ENCODE results near the gene SLC16A14. TPM values are rescaled to one million over a fixed set of nuclear protein-coding genes. Genes with fewer than 3 reads are reported as not detected.
A peak's percentile ranks its signal among the peaks of the same experiment; 100 is the strongest.
"Not testable (repeated sequence)": the region's sequence is repeated elsewhere in the genome, so short reads cannot be mapped to it uniquely, and the experiment has no call there.

Gene SLC16A14, protein sequence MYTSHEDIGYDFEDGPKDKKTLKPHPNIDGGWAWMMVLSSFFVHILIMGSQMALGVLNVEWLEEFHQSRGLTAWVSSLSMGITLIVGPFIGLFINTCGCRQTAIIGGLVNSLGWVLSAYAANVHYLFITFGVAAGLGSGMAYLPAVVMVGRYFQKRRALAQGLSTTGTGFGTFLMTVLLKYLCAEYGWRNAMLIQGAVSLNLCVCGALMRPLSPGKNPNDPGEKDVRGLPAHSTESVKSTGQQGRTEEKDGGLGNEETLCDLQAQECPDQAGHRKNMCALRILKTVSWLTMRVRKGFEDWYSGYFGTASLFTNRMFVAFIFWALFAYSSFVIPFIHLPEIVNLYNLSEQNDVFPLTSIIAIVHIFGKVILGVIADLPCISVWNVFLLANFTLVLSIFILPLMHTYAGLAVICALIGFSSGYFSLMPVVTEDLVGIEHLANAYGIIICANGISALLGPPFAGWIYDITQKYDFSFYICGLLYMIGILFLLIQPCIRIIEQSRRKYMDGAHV
- total RNA-seq: 1 to 10 TPM; 1.0 to 1.2 TPM

GRCh38 chr2:230068651-230069055, at the start of gene SLC16A14:
TSS of gene SLC16A14 (minus strand) at chr2:230068924. CDS start at chr2:230059352, 9,572 bp downstream.
- Mint-ChIP-seq H3K4me1 (peaks cover 19% of the 10 kb centered on the region), H3K9me3 (no peaks in the 10 kb centered on the region), H3K36me3 (no peaks in the 10 kb centered on the region), H3K27ac (peak within 1 kb of the TSS; percentile 58), H3K27me3 (peaks cover 17% of the 10 kb centered on the region), H3K4me3 (peak within 1 kb of the TSS; percentile 75)
- DNase-seq: no peak

DNA sequence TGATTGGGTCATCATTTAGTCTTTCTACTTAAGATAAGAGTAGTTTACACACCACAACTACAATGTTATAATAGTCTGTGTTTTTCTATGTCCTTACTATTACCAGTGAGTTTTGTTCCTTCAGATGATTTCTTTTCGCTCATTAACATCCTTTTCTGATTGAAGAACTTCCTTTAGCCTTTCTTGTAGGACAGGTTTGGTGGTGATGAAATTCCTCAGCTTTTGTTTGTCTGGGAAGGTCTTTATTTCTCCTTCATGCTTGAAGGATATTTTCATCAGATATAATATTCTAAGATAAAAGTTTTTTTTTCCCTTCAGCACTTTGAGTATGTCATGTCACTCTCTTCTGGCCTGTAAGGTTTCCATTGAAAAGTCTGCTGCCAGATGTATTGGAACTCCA, 38.0 kb upstream of the SLC16A14 start:
- peaks cover 36% of the 10 kb centered on the region for H3K9me3 Mint-ChIP-seq
- H3K4me1 Mint-ChIP-seq: no peaks in the 10 kb centered on the region
- no peaks in the 10 kb centered on the region for H3K27me3 Mint-ChIP-seq
- no peak overlapping the region for H3K4me3 Mint-ChIP-seq
- no peak overlapping the region for H3K27ac Mint-ChIP-seq
- peaks cover 14% of the 10 kb centered on the region for H3K36me3 Mint-ChIP-seq
- DNase-seq: no peak

GRCh38 chr2:230101967-230102366, 33.2 kb upstream of the SLC16A14 start:
- DNase-seq, H3K4me3 Mint-ChIP-seq, H3K4me1 Mint-ChIP-seq, H3K27ac Mint-ChIP-seq, H3K27me3 Mint-ChIP-seq: not testable (repeated sequence)
- Mint-ChIP-seq H3K36me3 (peaks cover 14% of the 10 kb centered on the region), H3K9me3 (peaks cover 32% of the 10 kb centered on the region)

- H3K27me3 Mint-ChIP-seq: no peaks in the 10 kb centered on the region
- no peak overlapping the region for H3K4me3 Mint-ChIP-seq
- H3K27ac Mint-ChIP-seq: no peak overlapping the region
- DNase-seq: no peak
- H3K4me1 Mint-ChIP-seq: no peaks in the 10 kb centered on the region
- H3K9me3 Mint-ChIP-seq: peaks cover 20% of the 10 kb centered on the region
- peaks cover 5% of the 10 kb centered on the region for H3K36me3 Mint-ChIP-seq
Observed at GRCh38 chr2:230097841-230098240, 29.1 kb upstream of the SLC16A14 start.

DNA sequence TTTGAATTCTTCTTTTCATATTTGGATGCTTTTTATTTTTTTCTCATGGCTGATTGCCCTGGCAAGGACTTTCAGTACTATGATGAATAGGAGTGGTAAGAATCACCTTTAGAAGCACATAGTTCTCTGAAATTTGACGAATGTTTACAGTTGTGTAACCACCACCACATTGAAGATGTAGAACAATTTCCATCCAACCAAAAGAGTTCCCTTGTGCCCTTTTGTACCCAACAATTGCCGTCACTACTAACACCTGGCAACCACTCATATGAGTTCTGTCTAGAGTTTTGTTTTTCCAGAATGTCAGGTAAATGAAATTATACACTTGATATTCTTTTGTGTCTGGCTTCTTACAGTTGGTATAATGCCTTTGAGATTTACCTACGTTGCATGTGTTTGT, 28.7 kb upstream of the SLC16A14 start:
- peaks cover 4% of the 10 kb centered on the region for H3K36me3 Mint-ChIP-seq
- peaks cover 18% of the 10 kb centered on the region for H3K9me3 Mint-ChIP-seq
- no peak overlapping the region for H3K27ac Mint-ChIP-seq
- DNase-seq: no peak
- no peaks in the 10 kb centered on the region for H3K4me1 Mint-ChIP-seq
- H3K27me3 Mint-ChIP-seq: no peaks in the 10 kb centered on the region
- no peak overlapping the region for H3K4me3 Mint-ChIP-seq

GRCh38 chr2:230090967-230091366, 22.2 kb upstream of the SLC16A14 start:
- DNase-seq: no peak
- no peak overlapping the region for H3K27ac Mint-ChIP-seq
- peaks cover 8% of the 10 kb centered on the region for H3K27me3 Mint-ChIP-seq
- no peaks in the 10 kb centered on the region for H3K36me3 Mint-ChIP-seq
- no peak overlapping the region for H3K4me3 Mint-ChIP-seq
- H3K4me1 Mint-ChIP-seq: no peaks in the 10 kb centered on the region
- H3K9me3 Mint-ChIP-seq: peaks cover 7% of the 10 kb centered on the region

- H3K4me1 Mint-ChIP-seq: no peaks in the 10 kb centered on the region
- H3K27ac Mint-ChIP-seq: no peak overlapping the region
- H3K36me3 Mint-ChIP-seq: no peaks in the 10 kb centered on the region
- no peak for DNase-seq
- no peaks in the 10 kb centered on the region for H3K27me3 Mint-ChIP-seq
- H3K9me3 Mint-ChIP-seq: no peaks in the 10 kb centered on the region
- H3K4me3 Mint-ChIP-seq: no peak overlapping the region
Observed at GRCh38 chr2:230085201-230085600, 16.5 kb upstream of the SLC16A14 start.

DNA sequence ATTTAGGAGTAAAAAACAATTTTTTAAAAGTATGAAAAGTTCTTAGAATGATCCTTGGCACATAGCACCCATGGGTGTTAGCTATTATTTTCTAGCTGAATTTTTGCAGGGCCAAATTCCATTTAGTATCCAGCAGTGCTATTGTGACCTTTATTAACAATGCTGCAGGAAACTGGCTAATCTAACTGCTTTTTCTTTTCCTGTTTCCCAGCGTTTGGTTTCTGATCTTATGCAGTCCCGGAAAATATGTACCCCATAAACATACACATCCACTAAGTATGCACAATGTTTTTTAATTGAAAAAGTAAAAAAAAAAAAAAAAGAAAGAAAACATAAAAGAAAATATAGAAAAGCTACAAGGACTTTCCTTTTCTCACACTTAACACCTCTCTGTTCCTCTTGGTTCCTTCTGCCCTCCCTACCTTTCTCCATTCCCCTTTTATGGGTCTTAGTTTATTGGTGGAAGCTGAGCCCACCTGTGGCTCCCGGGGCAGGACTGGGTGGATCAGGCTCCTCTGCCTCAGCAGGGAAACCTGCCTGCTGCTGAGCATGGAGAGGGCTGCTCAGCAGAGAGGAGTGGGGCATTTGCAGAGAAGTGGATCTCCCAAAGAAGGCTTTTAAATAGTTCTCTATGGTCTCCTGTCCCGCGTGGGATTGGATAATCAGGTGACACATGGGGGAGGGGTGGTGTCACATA, 9.3 kb upstream of the SLC16A14 start:
- no peak overlapping the region for H3K4me3 Mint-ChIP-seq

GRCh38 chr2:230076819-230077218, 8.1 kb upstream of the SLC16A14 start:
- no peaks in the 10 kb centered on the region for H3K9me3 Mint-ChIP-seq
- no peaks in the 10 kb centered on the region for H3K36me3 Mint-ChIP-seq
- H3K4me3 Mint-ChIP-seq: no peak overlapping the region
- H3K4me1 Mint-ChIP-seq: no peaks in the 10 kb centered on the region
- H3K27me3 Mint-ChIP-seq: no peaks in the 10 kb centered on the region
- DNase-seq: no peak
- H3K27ac Mint-ChIP-seq: no peak overlapping the region

More for the DNA sequence above, 9.3 kb upstream of the SLC16A14 start:
- no peaks in the 10 kb centered on the region for H3K27me3 Mint-ChIP-seq
- H3K9me3 Mint-ChIP-seq: no peaks in the 10 kb centered on the region
- H3K4me1 Mint-ChIP-seq: no peaks in the 10 kb centered on the region
- no peak for DNase-seq
- H3K27ac Mint-ChIP-seq: no peak overlapping the region
- H3K36me3 Mint-ChIP-seq: no peaks in the 10 kb centered on the region

GRCh38 chr2:230075988-230076631, 7.4 kb upstream of the SLC16A14 start:
- DNase-seq: no peak
- H3K27ac Mint-ChIP-seq: no peak overlapping the region
- no peaks in the 10 kb centered on the region for H3K36me3 Mint-ChIP-seq
- H3K9me3 Mint-ChIP-seq: no peaks in the 10 kb centered on the region
- H3K27me3 Mint-ChIP-seq: peaks cover 4% of the 10 kb centered on the region
- no peaks in the 10 kb centered on the region for H3K4me1 Mint-ChIP-seq
- H3K4me3 Mint-ChIP-seq: no peak overlapping the region

- Mint-ChIP-seq H3K9me3 (no peaks in the 10 kb centered on the region), H3K27ac (no peak overlapping the region), H3K4me3 (no peak overlapping the region), H3K27me3 (peaks cover 17% of the 10 kb centered on the region), H3K4me1 (peaks cover 19% of the 10 kb centered on the region), H3K36me3 (no peaks in the 10 kb centered on the region)
- DNase-seq: no peak
Observed at GRCh38 chr2:230071421-230071820, 2.7 kb upstream of the SLC16A14 start.

GRCh38 chr2:230069402-230069801, 678 bp upstream of the SLC16A14 start:
- DNase-seq: no peak
- Mint-ChIP-seq H3K9me3 (no peaks in the 10 kb centered on the region), H3K4me1 (peaks cover 19% of the 10 kb centered on the region), H3K27me3 (peaks cover 17% of the 10 kb centered on the region), H3K36me3 (no peaks in the 10 kb centered on the region), H3K27ac (no peak overlapping the region), H3K4me3 (peak overlapping the region; percentile 75)

DNA sequence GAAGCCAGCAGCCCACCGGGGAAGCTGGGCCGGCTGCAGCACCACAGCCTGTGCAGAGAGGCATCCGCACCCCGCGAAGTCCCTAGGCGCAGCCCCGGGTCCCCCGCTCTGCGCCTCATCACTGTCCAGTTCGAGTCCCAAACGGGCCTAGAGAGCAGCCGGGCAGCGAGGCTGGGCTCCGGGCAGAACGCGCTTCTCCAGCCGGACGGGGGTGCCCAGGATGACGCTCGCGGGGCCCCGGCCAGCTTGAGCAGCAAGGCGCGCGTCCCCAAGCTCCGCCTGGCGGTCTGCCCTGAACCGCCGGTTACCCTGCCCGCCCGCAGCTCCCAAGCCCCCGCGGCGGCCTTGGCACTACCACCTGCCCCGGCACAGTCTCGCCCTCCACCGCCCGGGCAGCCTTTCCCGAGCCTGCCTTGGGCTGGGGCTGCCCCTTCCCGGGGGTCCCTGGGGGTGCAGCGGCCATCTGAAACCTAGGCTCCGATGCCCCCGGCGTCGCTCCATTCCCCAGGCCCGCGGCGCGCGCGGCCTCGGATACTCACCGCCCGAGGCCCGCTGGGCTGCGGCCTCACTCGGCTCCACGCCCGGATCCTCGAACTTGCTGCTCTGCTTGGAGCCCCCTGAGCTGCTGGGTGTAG, 591 bp downstream of the SLC16A14 start:
- Mint-ChIP-seq H3K27me3 (peaks cover 20% of the 10 kb centered on the region), H3K4me3 (peak overlapping the region; percentile 75), H3K9me3 (no peaks in the 10 kb centered on the region), H3K27ac (no peak overlapping the region), H3K4me1 (peaks cover 19% of the 10 kb centered on the region), H3K36me3 (no peaks in the 10 kb centered on the region)
- DNase-seq: peak; percentile 61

GRCh38 chr2:230060672-230061293, 7.9 kb downstream of the SLC16A14 start:
- Mint-ChIP-seq H3K4me3 (no peak overlapping the region), H3K27ac (peak overlapping the region; percentile 43), H3K36me3 (peaks cover 7% of the 10 kb centered on the region), H3K27me3 (peaks cover 4% of the 10 kb centered on the region), H3K4me1 (peaks cover 9% of the 10 kb centered on the region), H3K9me3 (peaks cover 6% of the 10 kb centered on the region)
- DNase-seq: no peak

Measured in activated naive CD8-positive, alpha-beta T cell treated with anti-CD3 and anti-CD28 coated beads for 36 hours (primary cell).